Endothelial cell (in vitro differentiated cells): ENCODE measurements around the gene RAD23B. TPM values are rescaled to one million over a fixed set of nuclear protein-coding genes. Genes with fewer than 3 reads are reported as not detected.

Experiments
- DNase-seq: peaks from one replicate; pipeline ENCODE4 v3.0.0; 2021; ENCODE audit warnings: low spot score
- H3K27ac Mint-ChIP-seq: one replicate; pipeline ENCODE4 v1.8.0; 2021; ENCODE audit warnings: mixed read lengths, inconsistent platforms; ENCODE audit not compliant: unreplicated experiment
- H3K27me3 Mint-ChIP-seq: one replicate; pipeline ENCODE4 v1.8.0; 2021; ENCODE audit warnings: mild to moderate bottlenecking, moderate library complexity, mixed read lengths, inconsistent platforms; ENCODE audit not compliant: unreplicated experiment
- H3K36me3 Mint-ChIP-seq: one replicate; pipeline ENCODE4 v1.8.0; 2021; ENCODE audit warnings: mild to moderate bottlenecking, low read depth, mixed read lengths, inconsistent platforms; ENCODE audit not compliant: unreplicated experiment
- H3K4me1 Mint-ChIP-seq: one replicate; pipeline ENCODE4 v1.8.0; 2021; ENCODE audit warnings: mild to moderate bottlenecking, mixed read lengths, inconsistent platforms; ENCODE audit not compliant: unreplicated experiment
- H3K4me3 Mint-ChIP-seq: one replicate; pipeline ENCODE4 v1.8.0; 2021; ENCODE audit warnings: mild to moderate bottlenecking, mixed read lengths, inconsistent platforms; ENCODE audit not compliant: unreplicated experiment
- H3K9me3 Mint-ChIP-seq: one replicate; pipeline ENCODE4 v1.8.0; 2021; ENCODE audit warnings: mixed read lengths, inconsistent platforms; ENCODE audit not compliant: unreplicated experiment
- CTCF ChIP-seq: fragments of 200-600 bp; sonication (generic); IDR thresholded peaks from one replicate; pipeline ENCODE4 v1.5.0; 2021; ENCODE audit warnings: antibody characterized with exemption; ENCODE audit not compliant: unreplicated experiment
- total RNA-seq: library from RNA; stranded (reverse); fragmentation: NEBNext Ultra II Directional; extraction: Animal tissue kit (Norgen Biotek cat#: 25700); gene quantifications from one replicate; pipeline ENCODE4 v1.2.1, GENCODE V29; 2021; ENCODE audit not compliant: unreplicated experiment

The RAD23B gene
- total RNA-seq, 1 donor from 2014 or later = 116 TPM

- H3K9me3 Mint-ChIP-seq = no peaks in the 10 kb centered on the region
- DNase-seq = no peak
- H3K4me1 Mint-ChIP-seq = peaks cover 8% of the 10 kb centered on the region
- TF ChIP-seq CTCF = no peak
- peaks cover 4% of the 10 kb centered on the region for H3K27me3 Mint-ChIP-seq
- H3K27ac Mint-ChIP-seq = peak overlapping the region; percentile 6
- peaks cover 45% of the 10 kb centered on the region for H3K36me3 Mint-ChIP-seq
- no peak overlapping the region for H3K4me3 Mint-ChIP-seq
These were observed 49.8 kb downstream of the RAD23B start for GRCh38 chr9:107332883-107333282.

- DNase-seq = no peak
- Mint-ChIP-seq H3K27ac (peak overlapping the region; percentile 6), H3K4me3 (no peak overlapping the region), H3K9me3 (no peaks in the 10 kb centered on the region), H3K27me3 (peaks cover 4% of the 10 kb centered on the region), H3K36me3 (peaks cover 45% of the 10 kb centered on the region), H3K4me1 (peaks cover 8% of the 10 kb centered on the region)
- TF ChIP-seq CTCF = no peak
These were observed 50.3 kb downstream of the RAD23B start for GRCh38 chr9:107333363-107333762.

GRCh38 chr9:107334103-107334776, 51.2 kb downstream of the RAD23B start:
- H3K4me3 Mint-ChIP-seq = peak overlapping the region; percentile 14
- peaks cover 8% of the 10 kb centered on the region for H3K4me1 Mint-ChIP-seq
- peaks cover 7% of the 10 kb centered on the region for H3K27me3 Mint-ChIP-seq
- TF ChIP-seq CTCF = no peak
- no peaks in the 10 kb centered on the region for H3K9me3 Mint-ChIP-seq
- no peak overlapping the region for H3K27ac Mint-ChIP-seq
- no peak for DNase-seq
- peaks cover 46% of the 10 kb centered on the region for H3K36me3 Mint-ChIP-seq

GRCh38 chr9:107335331-107335730, 52.3 kb downstream of the RAD23B start:
- no peak overlapping the region for H3K4me3 Mint-ChIP-seq
- H3K36me3 Mint-ChIP-seq = peaks cover 47% of the 10 kb centered on the region
- peak overlapping the region; percentile 40 for H3K27ac Mint-ChIP-seq
- peaks cover 7% of the 10 kb centered on the region for H3K27me3 Mint-ChIP-seq
- H3K4me1 Mint-ChIP-seq = peaks cover 8% of the 10 kb centered on the region
- no peak for DNase-seq
- no peak for TF ChIP-seq CTCF
- no peaks in the 10 kb centered on the region for H3K9me3 Mint-ChIP-seq

- DNase-seq = no peak
- Mint-ChIP-seq H3K27me3 (peaks cover 7% of the 10 kb centered on the region), H3K9me3 (no peaks in the 10 kb centered on the region), H3K4me1 (peaks cover 8% of the 10 kb centered on the region), H3K27ac (no peak overlapping the region), H3K36me3 (peaks cover 34% of the 10 kb centered on the region), H3K4me3 (no peak overlapping the region)
- no peak for TF ChIP-seq CTCF
These were observed 53.8 kb downstream of the RAD23B start for GRCh38 chr9:107336718-107337360.
